Ascending aorta (tissue), 2 donors: ENCODE data around the gene NANP. TPM values are rescaled to one million over a fixed set of nuclear protein-coding genes. Genes with fewer than 3 reads are reported as not detected.

Source experiments
- DNase-seq, 2 donors: peaks; one replicate each; pipeline ENCODE4 v3.0.0-alpha.2; 2019; ENCODE audit warnings: low spot score in 2 of 2
- H3K27ac ChIP-seq, 2 donors: fragments of 200-600 bp; sonication (generic); one replicate each; pipeline ENCODE4 v1.5.1; 2016 to 2017; ENCODE audit warnings: mild to moderate bottlenecking in 1 of 2
- H3K27me3 ChIP-seq: fragments of 200-600 bp; sonication (generic); one replicate; pipeline ENCODE4 v1.5.1; 2017
- H3K36me3 ChIP-seq, 2 donors: fragments of 200-600 bp; sonication (generic); one replicate each; pipeline ENCODE4 v1.5.1; 2016
- H3K4me1 ChIP-seq, 2 donors: fragments of 200-600 bp; sonication (generic); one replicate each; pipeline ENCODE4 v1.5.1; 2016 to 2017; ENCODE audit warnings: mild to moderate bottlenecking in 1 of 2
- H3K4me3 ChIP-seq, 2 donors: fragments of 200-600 bp; sonication (generic); one replicate each; pipeline ENCODE4 v1.5.1; 2016 to 2017; ENCODE audit warnings: mild to moderate bottlenecking in 1 of 2
- H3K9me3 ChIP-seq, 2 donors: fragments of 200-600 bp; sonication (generic); one replicate each; pipeline ENCODE4 v1.5.1; 2016
- intact Hi-C: fragments of 100-400 bp; cut with DNase I; formaldehyde crosslinking; loops from one replicate; pipeline ENCODE4 v1.15.1; 2023
- total RNA-seq: library from RNA; depleted of rRNA; stranded (reverse); fragments of >200 nt; gene quantifications from one replicate; pipeline ENCODE4 v1.1.0, GENCODE V29; 2016
- TF ChIP-seq, protein P1 (sequence below), 3 experiments: fragments of 200-600 bp in 2 of 3; fragments of 450-650 bp in 1 of 3; sonication (generic) in 2 of 3; IDR thresholded peaks; one replicate each; pipeline ENCODE4 v1.5.1; 2016 to 2019; ENCODE audit warnings: antibody characterized with exemption in 3 of 3, mild to moderate bottlenecking in 1 of 3, moderate library complexity in 1 of 3

NANP gene
- total RNA-seq, 1 donor from 2014 or later, result 2.6 TPM

- H3K4me1 ChIP-seq, result no peaks in the 10 kb centered on the region
- H3K27me3 ChIP-seq, result no peaks in the 10 kb centered on the region
- TF ChIP-seq, protein P1, sequence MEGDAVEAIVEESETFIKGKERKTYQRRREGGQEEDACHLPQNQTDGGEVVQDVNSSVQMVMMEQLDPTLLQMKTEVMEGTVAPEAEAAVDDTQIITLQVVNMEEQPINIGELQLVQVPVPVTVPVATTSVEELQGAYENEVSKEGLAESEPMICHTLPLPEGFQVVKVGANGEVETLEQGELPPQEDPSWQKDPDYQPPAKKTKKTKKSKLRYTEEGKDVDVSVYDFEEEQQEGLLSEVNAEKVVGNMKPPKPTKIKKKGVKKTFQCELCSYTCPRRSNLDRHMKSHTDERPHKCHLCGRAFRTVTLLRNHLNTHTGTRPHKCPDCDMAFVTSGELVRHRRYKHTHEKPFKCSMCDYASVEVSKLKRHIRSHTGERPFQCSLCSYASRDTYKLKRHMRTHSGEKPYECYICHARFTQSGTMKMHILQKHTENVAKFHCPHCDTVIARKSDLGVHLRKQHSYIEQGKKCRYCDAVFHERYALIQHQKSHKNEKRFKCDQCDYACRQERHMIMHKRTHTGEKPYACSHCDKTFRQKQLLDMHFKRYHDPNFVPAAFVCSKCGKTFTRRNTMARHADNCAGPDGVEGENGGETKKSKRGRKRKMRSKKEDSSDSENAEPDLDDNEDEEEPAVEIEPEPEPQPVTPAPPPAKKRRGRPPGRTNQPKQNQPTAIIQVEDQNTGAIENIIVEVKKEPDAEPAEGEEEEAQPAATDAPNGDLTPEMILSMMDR (IDR thresholded peaks at IDR 0.05), result no peak
- DNase-seq, result no peak
- intact Hi-C loops, result no loop called here
- H3K4me3 ChIP-seq, result no peak overlapping the region
- no peak overlapping the region for H3K27ac ChIP-seq
- H3K36me3 ChIP-seq, result no peaks in the 10 kb centered on the region
- H3K9me3 ChIP-seq, result no peaks in the 10 kb centered on the region
These were observed 46.9 kb downstream of the NANP start for GRCh38 chr20:25576783-25577530.

DNA sequence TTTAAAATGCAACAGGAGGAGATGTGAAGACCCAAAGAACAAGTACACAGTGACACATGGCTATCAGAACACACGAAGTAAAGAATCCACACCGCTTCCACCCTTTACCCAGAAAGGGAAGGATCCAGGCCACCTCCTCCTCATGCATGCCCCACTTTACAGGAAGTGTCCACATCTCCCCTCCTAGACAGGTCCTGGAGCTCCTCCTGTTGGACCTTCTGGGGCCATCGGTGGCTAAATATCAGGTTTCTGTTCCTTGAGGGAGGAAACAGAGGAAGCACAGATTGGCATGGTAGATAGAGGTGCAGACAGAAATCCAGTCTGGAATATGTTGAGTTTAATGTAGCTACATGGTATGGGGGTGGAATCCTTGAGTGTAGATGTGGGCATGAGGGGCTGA is 49.4 kb downstream of the NANP start:
- intact Hi-C loops, result no loop called here
- Histone ChIP-seq H3K36me3 (no peaks in the 10 kb centered on the region), H3K27ac (no peak overlapping the region), H3K4me3 (no peak overlapping the region), H3K4me1 (no peaks in the 10 kb centered on the region), H3K27me3 (no peaks in the 10 kb centered on the region), H3K9me3 (no peaks in the 10 kb centered on the region)
- DNase-seq, result no peak
- TF ChIP-seq, protein P1 (IDR thresholded peaks at IDR 0.05), result no peak

DNA sequence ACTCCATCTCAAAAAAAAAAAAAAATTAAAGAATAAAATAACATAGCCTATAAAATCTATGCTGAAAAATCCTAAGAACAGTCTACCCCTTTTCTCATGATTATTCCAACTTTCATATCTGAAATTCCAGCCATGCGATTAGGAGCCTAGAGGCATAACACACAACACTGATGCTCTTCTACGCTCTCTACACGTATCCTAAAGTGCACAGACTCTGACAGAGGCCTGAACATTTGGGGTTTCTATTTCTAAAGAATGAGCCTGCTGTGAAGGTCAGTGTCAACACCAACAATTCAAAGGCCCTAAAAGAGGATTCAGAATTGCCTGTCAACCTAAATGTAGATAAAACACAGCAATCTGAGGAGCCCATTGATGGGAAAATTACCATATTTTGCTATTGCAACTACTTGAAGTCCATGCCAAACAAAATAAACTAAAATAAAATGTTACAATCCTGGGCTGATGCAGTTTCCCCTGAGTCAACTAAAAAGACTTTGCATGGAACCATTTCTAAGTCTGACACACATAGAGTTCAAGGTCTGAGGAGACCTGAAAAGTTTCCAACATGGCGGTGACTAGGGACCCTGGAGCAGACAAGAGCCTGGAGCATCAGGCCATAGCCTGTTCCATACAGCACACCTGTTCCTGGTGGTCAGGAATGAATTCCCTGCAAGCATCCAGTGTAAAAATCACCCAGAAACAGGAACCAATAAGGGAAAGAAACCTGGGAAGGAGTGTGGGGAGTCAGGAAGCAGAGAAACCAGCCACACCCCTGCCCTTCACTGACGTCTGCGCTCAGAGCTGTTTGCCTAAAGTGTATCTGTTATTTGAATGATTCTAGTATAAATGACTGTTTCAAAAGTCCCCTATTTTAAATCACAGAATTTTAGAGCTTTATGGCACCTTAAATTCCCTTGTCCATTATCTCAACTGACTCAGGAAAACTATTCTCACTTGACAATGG is 50.2 kb downstream of the NANP start:
- TF ChIP-seq, protein P1 (IDR thresholded peaks at IDR 0.05), result no peak
- H3K4me1 ChIP-seq, result no peaks in the 10 kb centered on the region
- no peak for DNase-seq
- H3K9me3 ChIP-seq, result no peaks in the 10 kb centered on the region
- no peak overlapping the region for H3K4me3 ChIP-seq
- no peaks in the 10 kb centered on the region for H3K36me3 ChIP-seq
- no peak overlapping the region for H3K27ac ChIP-seq
- no peaks in the 10 kb centered on the region for H3K27me3 ChIP-seq
- intact Hi-C loops, result no loop called here

DNA sequence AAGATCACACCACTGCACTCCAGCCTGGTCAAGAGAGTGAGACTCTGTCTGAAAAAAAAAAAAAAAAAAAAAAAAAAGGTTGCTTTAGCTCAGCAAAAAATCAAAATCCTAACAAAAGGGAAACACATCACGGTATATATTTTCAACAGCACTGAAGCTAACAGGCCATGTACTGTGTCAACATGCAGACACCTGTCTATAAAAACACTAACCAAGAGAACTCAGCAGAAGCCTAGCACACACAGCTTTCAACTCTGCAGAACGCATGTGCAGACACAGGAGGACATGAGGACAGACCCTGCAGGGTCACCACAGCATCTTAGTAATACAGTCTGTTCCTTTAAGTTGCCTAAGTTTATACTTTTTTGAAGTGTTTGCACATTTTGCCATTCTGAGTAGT is 52.0 kb downstream of the NANP start:
- H3K27me3 ChIP-seq, result no peaks in the 10 kb centered on the region
- TF ChIP-seq, protein P1 (IDR thresholded peaks at IDR 0.05), result no peak

GRCh38 chr20:25571240-25571639 is 52.6 kb downstream of the NANP start:
- intact Hi-C loops, result no loop called here
- no peak overlapping the region for H3K4me3 ChIP-seq
- H3K4me1 ChIP-seq, result no peaks in the 10 kb centered on the region
- no peaks in the 10 kb centered on the region for H3K9me3 ChIP-seq
- no peak overlapping the region for H3K27ac ChIP-seq
- DNase-seq, result no peak
- TF ChIP-seq, protein P1 (IDR thresholded peaks at IDR 0.05), result no peak
- no peaks in the 10 kb centered on the region for H3K27me3 ChIP-seq
- no peaks in the 10 kb centered on the region for H3K36me3 ChIP-seq

More for the DNA sequence above, 52.0 kb downstream of the NANP start:
- H3K9me3 ChIP-seq, result no peaks in the 10 kb centered on the region
- no peak overlapping the region for H3K4me3 ChIP-seq
- no peak for DNase-seq
- no peaks in the 10 kb centered on the region for H3K4me1 ChIP-seq
- intact Hi-C loops, result no loop called here
- no peak overlapping the region for H3K27ac ChIP-seq
- no peaks in the 10 kb centered on the region for H3K36me3 ChIP-seq
